ENCODE data around the gene RNU2-1. TPM values are rescaled to one million over a fixed set of nuclear protein-coding genes. Genes with fewer than 3 reads are reported as not detected.
"Not testable (repeated sequence)": the region's sequence is repeated elsewhere in the genome, so short reads cannot be mapped to it uniquely, and the experiment has no call there.

The RNU2-1 gene
- polyA plus RNA-seq (ENCODE audit: low read depth in 6 of 6), result not detected

DNA sequence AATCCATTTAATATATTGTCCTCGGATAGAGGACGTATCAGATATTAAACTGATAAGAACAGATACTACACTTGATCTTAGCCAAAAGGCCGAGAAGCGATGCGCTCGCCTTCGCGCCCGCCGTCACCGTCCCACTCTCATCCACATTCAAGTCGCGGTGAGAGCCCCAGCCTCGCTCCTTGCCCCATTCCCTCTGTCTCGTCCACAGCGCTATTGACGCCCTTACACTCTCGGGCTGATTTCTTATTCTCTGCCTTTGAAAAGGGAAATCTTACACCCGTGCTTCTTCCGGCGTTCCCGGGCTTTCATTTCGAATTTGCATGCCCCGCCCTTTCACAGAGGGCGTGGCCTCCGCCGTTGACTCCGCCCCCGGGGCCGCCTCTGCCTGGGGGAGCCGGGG lies at the start of gene RNU2-1:
TSS of gene RNU2-1 (minus strand) at position 101 of the 400 bp plus-strand sequence.
- peak within 1 kb of the TSS in 2 of 8 donors; percentile 35 to 57 for H3K4me3 Mint-ChIP-seq
- not testable (repeated sequence) for H3K27me3 Mint-ChIP-seq; H3K4me1 Mint-ChIP-seq; DNase-seq; H3K9me3 Mint-ChIP-seq; ATAC-seq (ENCODE audit: low read depth in 2 of 2); H3K36me3 Mint-ChIP-seq
- peak within 1 kb of the TSS in 3 of 6 donors; percentile 38 to 85 (median 78) for H3K27ac Mint-ChIP-seq

DNA sequence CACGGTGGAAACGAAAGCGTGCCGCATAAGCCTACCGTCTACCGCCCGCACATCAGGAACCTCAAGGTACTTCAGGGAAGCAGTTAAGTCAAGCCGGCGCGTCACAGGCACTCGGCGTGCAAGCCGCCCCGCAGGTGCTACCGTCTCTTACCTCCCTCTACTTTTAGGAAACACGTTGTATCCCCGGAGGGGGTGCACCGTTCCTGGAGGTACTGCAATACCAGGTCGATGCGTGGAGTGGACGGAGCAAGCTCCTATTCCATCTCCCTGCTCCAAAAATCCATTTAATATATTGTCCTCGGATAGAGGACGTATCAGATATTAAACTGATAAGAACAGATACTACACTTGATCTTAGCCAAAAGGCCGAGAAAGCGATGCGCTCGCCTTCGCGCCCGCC lies 39.1 kb upstream of the RNU2-1 start:
- H3K4me1 Mint-ChIP-seq, H3K27me3 Mint-ChIP-seq, DNase-seq, H3K9me3 Mint-ChIP-seq, H3K36me3 Mint-ChIP-seq: not testable (repeated sequence)
- Mint-ChIP-seq H3K4me3 (peak overlapping the region in 3 of 8 donors; percentile 57 to 68 (median 67)), H3K27ac (peak overlapping the region in 1 of 6 donors; percentile 93)
- peak; percentile 73 to 74 for ATAC-seq (ENCODE audit: low read depth in 2 of 2)

DNA sequence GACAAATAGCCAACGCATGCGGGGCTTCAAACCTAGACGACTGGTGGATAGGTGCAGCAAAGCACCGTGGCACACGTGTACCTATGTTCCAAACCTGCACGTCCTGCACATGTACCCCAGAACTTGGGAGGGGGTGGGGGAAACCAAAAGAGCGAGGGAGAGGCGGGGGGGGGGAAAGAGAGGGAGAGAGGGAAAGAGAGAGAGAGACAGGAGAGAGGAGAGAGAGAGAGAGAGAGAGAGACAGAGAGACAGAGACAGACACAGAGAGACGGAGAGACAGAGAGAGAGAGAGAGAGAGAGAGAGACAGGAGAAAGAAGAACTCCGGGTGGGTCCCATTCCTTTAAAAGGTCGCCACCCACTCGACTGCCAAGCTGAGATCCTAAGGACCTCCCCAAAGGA lies 38.7 kb upstream of the RNU2-1 start:
- not testable (repeated sequence) for H3K4me1 Mint-ChIP-seq, H3K36me3 Mint-ChIP-seq, H3K9me3 Mint-ChIP-seq, H3K27me3 Mint-ChIP-seq
- ATAC-seq (ENCODE audit: low read depth in 2 of 2), result peak in 1 of 2 donors; percentile 5
- H3K4me3 Mint-ChIP-seq, result peak overlapping the region in 7 of 8 donors; percentile 19 to 72 (median 67)
- peak overlapping the region in 5 of 6 donors; percentile 38 to 95 (median 85) for H3K27ac Mint-ChIP-seq
- peak; percentile 0 for DNase-seq

DNA sequence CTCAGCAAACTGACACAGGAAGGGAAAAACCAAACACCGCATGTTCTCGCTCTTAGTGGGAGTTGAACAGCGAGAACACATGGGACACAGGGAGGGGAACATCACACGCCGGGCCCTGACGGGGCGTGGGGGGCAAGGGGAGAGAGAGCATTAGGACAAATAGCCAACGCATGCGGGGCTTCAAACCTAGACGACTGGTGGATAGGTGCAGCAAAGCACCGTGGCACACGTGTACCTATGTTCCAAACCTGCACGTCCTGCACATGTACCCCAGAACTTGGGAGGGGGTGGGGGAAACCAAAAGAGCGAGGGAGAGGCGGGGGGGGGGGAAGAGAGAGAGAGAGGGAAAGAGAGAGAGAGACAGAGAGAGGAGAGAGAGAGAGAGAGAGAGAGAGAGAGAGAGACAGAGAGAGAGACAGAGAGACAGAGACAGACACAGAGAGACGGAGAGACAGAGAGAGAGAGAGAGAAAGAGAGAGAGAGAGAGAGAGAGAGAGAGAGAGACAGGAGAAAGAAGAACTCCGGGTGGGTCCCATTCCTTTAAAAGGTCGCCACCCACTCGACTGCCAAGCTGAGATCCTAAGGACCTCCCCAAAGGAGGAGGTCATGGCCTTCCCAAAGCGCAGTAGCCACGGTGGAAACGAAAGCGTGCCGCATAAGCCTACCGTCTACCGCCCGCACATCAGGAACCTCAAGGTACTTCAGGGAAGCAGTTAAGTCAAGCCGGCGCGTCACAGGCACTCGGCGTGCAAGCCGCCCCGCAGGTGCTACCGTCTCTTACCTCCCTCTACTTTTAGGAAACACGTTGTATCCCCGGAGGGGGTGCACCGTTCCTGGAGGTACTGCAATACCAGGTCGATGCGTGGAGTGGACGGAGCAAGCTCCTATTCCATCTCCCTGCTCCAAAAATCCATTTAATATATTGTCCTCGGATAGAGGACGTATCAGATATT lies 37.1 kb upstream of the RNU2-1 start:
- not testable (repeated sequence) for H3K27ac Mint-ChIP-seq, H3K4me1 Mint-ChIP-seq, H3K9me3 Mint-ChIP-seq, H3K4me3 Mint-ChIP-seq, H3K27me3 Mint-ChIP-seq, DNase-seq, H3K36me3 Mint-ChIP-seq
- peak; percentile 73 to 74 for ATAC-seq (ENCODE audit: low read depth in 2 of 2)

DNA sequence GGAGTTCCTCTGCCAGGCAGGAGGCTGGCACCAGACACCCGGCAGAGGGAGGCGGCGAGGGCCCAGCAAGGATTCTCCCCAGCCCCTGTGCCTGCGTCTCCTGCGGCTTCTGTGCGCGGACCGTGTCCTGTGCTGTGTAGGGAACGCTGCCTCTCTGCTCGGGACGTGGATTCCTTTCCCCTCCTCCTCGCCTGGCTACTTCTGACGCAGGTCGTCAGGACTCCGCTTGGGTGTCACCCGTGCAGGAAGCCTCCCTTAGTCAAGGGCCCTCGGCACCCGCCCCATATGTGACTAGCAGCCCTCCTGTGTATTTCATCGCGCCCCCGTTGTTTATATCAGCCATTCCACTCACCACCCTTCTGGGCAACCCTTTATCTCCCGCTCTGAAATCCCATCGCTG lies 12.7 kb upstream of the RNU2-1 start:
- ATAC-seq (ENCODE audit: low read depth in 2 of 2), result peak; percentile 64 to 70
- peak; percentile 79 for DNase-seq
- H3K27me3 Mint-ChIP-seq, result not testable (repeated sequence)

DNA sequence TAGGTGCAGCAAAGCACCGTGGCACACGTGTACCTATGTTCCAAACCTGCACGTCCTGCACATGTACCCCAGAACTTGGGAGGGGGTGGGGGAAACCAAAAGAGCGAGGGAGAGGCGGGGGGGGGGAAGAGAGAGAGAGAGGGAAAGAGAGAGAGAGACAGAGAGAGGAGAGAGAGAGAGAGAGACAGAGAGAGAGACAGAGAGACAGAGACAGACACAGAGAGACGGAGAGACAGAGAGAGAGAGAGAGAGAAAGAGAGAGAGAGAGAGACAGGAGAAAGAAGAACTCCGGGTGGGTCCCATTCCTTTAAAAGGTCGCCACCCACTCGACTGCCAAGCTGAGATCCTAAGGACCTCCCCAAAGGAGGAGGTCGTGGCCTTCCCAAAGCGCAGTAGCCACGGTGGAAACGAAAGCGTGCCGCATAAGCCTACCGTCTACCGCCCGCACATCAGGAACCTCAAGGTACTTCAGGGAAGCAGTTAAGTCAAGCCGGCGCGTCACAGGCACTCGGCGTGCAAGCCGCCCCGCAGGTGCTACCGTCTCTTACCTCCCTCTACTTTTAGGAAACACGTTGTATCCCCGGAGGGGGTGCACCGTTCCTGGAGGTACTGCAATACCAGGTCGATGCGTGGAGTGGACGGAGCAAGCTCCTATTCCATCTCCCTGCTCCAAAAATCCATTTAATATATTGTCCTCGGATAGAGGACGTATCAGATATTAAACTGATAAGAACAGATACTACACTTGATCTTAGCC lies 7.0 kb upstream of the RNU2-1 start:
- ATAC-seq (ENCODE audit: low read depth in 2 of 2), result peak; percentile 65 to 70
- H3K36me3 Mint-ChIP-seq, H3K4me1 Mint-ChIP-seq, H3K27ac Mint-ChIP-seq, H3K4me3 Mint-ChIP-seq, H3K27me3 Mint-ChIP-seq, DNase-seq, H3K9me3 Mint-ChIP-seq: not testable (repeated sequence)

More for the DNA sequence above, 12.7 kb upstream of the RNU2-1 start:
- not testable (repeated sequence) for H3K4me3 Mint-ChIP-seq, H3K9me3 Mint-ChIP-seq, H3K4me1 Mint-ChIP-seq, H3K36me3 Mint-ChIP-seq, H3K27ac Mint-ChIP-seq

DNA sequence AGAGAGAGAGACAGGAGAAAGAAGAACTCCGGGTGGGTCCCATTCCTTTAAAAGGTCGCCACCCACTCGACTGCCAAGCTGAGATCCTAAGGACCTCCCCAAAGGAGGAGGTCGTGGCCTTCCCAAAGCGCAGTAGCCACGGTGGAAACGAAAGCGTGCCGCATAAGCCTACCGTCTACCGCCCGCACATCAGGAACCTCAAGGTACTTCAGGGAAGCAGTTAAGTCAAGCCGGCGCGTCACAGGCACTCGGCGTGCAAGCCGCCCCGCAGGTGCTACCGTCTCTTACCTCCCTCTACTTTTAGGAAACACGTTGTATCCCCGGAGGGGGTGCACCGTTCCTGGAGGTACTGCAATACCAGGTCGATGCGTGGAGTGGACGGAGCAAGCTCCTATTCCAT lies 5.8 kb upstream of the RNU2-1 start:
- not testable (repeated sequence) for H3K36me3 Mint-ChIP-seq
- H3K4me3 Mint-ChIP-seq, result peak overlapping the region in 2 of 8 donors; percentile 56 to 66
- peak; percentile 66 to 71 for ATAC-seq (ENCODE audit: low read depth in 2 of 2)

GRCh38 chr17:43233263-43233662 lies 514 bp downstream of the RNU2-1 start:
- not testable (repeated sequence) for H3K36me3 Mint-ChIP-seq; H3K9me3 Mint-ChIP-seq; ATAC-seq (ENCODE audit: low read depth in 2 of 2); H3K27me3 Mint-ChIP-seq; H3K4me1 Mint-ChIP-seq; DNase-seq
- Mint-ChIP-seq H3K4me3 (peak overlapping the region in 2 of 8 donors; percentile 35 to 57), H3K27ac (peak overlapping the region in 3 of 6 donors; percentile 38 to 85 (median 78))

More for the DNA sequence above, 5.8 kb upstream of the RNU2-1 start:
- peak overlapping the region in 1 of 6 donors; percentile 38 for H3K27ac Mint-ChIP-seq
- not testable (repeated sequence) for DNase-seq, H3K4me1 Mint-ChIP-seq, H3K27me3 Mint-ChIP-seq, H3K9me3 Mint-ChIP-seq

DNA sequence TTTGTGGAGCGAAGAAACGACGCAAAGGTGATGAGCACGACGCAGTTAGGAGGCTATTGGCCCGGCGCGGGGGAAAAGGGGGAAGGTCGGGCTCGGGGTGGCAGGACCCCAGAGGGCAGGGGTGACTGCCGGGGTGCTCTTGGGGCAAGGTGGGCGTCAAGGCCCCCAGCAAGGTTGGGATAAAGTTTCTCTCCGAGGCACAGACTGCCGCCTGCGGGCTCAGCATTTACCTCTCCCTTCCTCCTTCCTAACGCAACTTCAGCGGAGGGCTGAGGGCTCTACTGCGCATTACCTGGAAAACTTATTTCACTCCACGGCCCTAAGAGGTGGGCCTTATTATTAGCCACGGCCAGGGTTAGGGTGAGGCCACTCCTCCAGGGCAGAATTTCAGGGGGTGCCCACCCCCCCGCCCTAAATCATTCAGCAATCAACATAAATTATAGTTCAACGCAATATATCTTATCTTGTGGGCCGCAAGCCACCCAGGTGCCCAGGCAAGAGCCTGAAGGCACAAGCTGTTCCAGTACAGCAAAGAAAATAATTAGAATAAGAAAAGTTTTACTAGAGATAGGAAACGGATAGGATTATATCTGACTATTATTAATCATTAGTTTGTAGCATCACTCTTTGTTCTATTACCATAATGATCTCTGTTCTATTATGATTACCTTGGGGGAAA lies 1.6 kb downstream of the RNU2-1 start:
- Mint-ChIP-seq H3K27ac (peak overlapping the region in 4 of 6 donors; percentile 65 to 94 (median 91)), H3K4me3 (peak overlapping the region in 5 of 8 donors; percentile 5 to 90 (median 85))
- not testable (repeated sequence) for H3K9me3 Mint-ChIP-seq; H3K4me1 Mint-ChIP-seq; DNase-seq; H3K36me3 Mint-ChIP-seq; ATAC-seq (ENCODE audit: low read depth in 2 of 2); H3K27me3 Mint-ChIP-seq

DNA sequence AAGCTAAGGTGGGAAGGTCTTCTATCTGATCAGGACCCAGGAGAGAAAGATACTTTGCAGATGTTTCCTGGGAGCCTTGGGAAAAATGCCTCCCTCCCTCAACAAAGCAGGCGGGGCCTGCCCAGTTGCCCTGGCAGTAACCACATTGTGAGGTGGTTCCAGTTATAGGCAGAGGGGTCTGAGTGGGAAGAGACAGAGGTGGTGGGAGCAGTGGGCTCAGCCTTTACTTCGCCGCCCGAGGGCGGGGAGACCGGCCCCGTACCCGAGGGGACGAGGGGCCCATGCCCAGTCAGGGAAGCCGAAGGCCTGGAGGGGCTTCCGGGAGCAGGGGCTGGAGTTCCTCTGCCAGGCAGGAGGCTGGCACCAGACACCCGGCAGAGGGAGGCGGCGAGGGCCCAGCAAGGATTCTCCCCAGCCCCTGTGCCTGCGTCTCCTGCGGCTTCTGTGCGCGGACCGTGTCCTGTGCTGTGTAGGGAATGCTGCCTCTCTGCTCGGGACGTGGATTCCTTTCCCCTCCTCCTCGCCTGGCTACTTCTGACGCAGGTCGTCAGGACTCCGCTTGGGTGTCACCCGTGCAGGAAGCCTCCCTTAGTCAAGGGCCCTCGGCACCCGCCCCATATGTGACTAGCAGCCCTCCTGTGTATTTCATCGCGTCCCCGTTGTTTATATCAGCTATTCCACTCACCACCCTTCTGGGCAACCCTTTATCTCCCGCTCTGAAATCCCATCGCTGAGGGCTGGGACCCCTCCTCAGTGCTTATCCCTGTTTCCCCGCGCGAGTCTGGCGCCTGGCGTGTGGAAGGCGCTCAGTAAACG lies 2.4 kb downstream of the RNU2-1 start:
- not testable (repeated sequence) for DNase-seq, H3K36me3 Mint-ChIP-seq, H3K27me3 Mint-ChIP-seq, H3K4me1 Mint-ChIP-seq, H3K9me3 Mint-ChIP-seq
- peak; percentile 56 to 69 for ATAC-seq (ENCODE audit: low read depth in 2 of 2)
- Mint-ChIP-seq H3K4me3 (peak overlapping the region in 6 of 8 donors; percentile 5 to 90 (median 48)), H3K27ac (peak overlapping the region in 1 of 6 donors; percentile 77)

- H3K27me3 Mint-ChIP-seq; H3K36me3 Mint-ChIP-seq; H3K9me3 Mint-ChIP-seq; H3K27ac Mint-ChIP-seq; H3K4me3 Mint-ChIP-seq; ATAC-seq (ENCODE audit: low read depth in 2 of 2); DNase-seq: not testable (repeated sequence)
- peaks cover 0 to 13% (median 12%) of the 10 kb centered on the region in 3 donors for H3K4me1 Mint-ChIP-seq
Measured at GRCh38 chr17:43228020-43228782, 5.6 kb downstream of the RNU2-1 start, which contains the start of gene CCDC200. Gene CCDC200 (minus strand): TSS chr17:43228623. CDS start chr17:43228554, 69 bp downstream.

DNA sequence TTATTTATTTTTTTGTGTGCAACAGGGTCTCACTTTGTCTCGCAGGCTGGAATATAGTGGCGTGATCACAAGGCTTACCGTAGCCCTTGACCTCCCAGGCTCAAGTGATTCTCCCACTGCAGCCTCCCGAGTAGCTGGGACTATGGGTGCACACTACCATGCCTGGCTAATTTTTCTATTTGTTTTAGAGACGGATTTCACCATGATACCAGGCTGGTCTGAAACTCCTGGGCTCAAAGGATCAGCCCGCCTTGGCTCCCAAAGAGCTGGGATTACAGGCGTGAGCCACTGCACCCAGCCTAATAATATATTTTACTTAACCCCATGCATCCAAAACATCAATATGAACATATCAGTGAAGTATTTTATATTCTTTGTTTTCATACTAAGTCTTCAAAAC lies 7.4 kb downstream of the RNU2-1 start:
- Mint-ChIP-seq H3K27me3 (no peaks in the 10 kb centered on the region), H3K27ac (no peak overlapping the region), H3K4me1 (peaks cover 0 to 11% (median 9%) of the 10 kb centered on the region in 3 donors), H3K9me3 (no peaks in the 10 kb centered on the region), H3K36me3 (no peaks in the 10 kb centered on the region), H3K4me3 (no peak overlapping the region)
- ATAC-seq (ENCODE audit: low read depth in 2 of 2) (no peak), DNase-seq (no peak)

Data from naive B cell (primary cell).